NCI-H1436 (cell line): ENCODE results near the gene MAN1A2.
"Not testable (repeated sequence)": the region's sequence is repeated elsewhere in the genome, so short reads cannot be mapped to it uniquely, and the experiment has no call there.

Experiments
- DNase-seq: peaks from one replicate; lab custom pipeline; 2025; lab: John Stamatoyannopoulos, UW

Gene MAN1A2

GRCh38 chr1:117398957-117399356 is 31.7 kb downstream of the MAN1A2 start:
- no peak for DNase-seq

GRCh38 chr1:117401761-117402160 is 34.5 kb downstream of the MAN1A2 start:
- no peak for DNase-seq

DNA sequence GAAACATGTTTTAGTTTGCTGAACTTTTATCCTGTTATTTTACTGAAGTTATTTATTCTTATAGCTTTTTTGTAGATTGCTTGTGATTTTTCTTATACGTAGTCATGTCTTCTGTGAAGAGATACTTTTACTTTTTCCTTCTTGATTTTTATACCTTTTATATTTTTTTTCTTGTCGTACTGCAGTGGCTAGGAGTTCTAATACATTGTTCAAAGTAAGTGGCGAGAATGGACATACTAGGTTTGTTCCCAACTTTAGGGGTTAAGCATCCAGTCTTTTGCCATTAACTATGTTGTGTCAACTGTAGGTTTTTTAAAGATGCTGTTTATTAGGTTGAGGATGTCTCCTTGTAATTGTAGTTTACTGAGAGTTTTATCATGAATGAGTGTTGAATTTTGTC is 36.3 kb downstream of the MAN1A2 start:
- DNase-seq: no peak

DNA sequence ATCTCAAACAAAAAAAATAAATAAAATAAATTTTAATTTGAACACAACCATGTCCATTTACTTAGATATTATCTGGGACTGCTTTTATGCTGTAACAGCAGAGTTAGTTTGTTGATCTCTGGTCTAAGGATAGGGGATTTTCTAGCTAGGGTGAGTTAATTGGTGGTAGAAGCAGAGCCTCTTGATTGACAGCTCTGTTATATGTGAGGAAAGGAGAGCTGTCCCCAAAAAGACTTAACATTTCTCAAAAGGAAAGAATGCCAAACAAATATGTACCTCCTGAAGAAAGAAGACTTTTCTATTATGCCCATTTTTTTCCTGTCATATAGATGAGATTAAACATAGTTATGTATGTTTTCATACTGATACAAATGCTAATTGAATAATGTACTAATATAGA is 37.8 kb downstream of the MAN1A2 start:
- DNase-seq: no peak

GRCh38 chr1:117412472-117412871 is 45.2 kb downstream of the MAN1A2 start:
- no peak for DNase-seq

GRCh38 chr1:117413412-117413811 is 46.2 kb downstream of the MAN1A2 start:
- no peak for DNase-seq

DNA sequence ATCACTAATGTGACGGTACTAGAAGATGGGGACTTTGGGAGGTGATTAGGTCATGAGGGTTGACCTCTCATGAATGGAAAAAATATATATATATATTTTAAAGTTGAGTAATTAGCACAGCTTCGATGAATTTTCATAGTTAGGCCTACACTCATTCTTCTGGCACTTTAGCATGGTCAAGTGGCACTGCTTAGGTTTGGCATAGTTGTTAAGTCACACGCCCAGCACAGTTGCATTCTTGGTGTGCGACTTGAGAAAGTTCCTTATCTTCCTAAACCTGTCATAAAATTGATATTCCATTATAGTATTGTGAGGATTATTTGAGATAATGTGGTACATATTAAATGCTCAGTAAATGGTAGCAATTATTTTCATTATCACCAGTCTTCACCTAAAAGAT is 47.7 kb downstream of the MAN1A2 start:
- DNase-seq: no peak

DNA sequence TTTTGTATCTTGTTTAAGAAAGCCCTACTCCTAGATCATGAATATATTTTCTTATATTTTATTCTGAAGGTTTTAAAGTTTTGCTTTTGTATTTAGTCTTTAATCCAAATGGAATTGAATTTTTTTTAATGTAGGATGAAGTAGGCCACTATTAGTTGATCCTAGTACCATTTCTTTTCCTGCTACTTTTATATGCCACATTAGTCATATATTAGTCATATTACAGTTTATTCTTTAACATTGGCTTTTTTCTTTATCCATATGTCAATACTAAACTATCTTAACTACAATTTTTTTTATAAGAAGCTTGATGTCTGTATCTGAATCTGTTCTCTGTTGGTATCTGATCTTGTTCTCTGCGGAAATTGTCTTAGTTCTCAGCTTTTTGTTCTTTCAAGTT is 48.8 kb downstream of the MAN1A2 start:
- no peak for DNase-seq

DNA sequence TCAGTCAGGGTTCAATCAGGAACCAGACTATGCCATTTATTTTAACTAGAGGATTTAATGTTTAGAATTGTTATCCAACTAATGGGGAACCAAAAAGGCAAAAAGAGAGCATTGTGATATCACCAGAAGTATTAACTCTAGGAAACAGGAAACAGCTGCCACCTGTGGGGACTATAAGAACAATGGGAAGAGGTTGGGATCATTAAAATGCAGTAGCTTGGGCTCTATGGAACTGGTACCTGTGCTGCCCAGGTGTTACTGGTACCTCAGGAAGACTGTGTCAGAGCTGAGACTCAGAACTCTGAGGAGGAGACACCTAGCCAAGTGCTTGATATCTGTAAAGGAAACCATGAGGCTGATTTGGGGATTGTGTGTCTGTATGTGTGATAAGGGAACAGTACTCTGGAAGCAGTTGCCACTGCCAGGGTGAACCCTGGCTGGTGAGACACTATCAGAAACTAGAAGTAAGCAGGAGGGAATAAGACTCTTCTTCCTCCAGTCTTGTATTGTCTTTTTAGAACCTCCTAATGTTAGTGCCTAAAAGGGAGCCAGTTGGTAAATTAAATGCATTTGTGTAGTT is 49.4 kb downstream of the MAN1A2 start:
- DNase-seq: no peak

DNA sequence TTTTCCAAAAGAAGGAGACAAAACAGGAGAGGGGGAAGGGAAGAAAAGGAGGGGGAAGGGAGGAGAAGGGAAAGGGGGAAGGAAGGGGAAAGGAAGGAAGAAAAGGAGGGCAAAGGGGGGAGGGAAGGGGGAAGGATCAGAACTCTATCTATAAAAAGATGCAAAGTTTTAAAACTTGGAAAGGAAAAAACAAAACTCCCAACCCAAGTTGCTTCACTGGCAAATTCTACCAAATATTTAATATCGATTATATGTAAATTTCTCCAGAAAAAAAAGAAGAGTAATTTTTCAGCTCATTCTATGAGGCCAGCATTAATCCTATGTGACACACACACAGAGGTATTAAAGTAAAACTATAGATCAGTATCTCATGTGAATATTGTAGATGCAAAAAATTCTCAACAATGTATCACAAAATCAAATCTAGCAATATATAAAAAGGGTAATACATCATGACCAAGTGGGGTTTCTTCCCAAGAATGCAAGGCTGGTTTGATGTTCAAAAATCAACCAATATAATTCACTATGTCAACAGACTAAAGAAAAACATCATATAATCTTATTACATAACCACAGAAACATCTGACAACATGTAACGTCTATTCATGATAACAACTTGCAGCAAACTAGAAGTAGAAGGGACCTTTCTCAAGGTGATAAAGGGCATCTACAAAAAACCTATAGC is 57.9 kb downstream of the MAN1A2 start:
- DNase-seq: no peak

GRCh38 chr1:117427297-117427696 is 60.0 kb downstream of the MAN1A2 start:
- DNase-seq: no peak

DNA sequence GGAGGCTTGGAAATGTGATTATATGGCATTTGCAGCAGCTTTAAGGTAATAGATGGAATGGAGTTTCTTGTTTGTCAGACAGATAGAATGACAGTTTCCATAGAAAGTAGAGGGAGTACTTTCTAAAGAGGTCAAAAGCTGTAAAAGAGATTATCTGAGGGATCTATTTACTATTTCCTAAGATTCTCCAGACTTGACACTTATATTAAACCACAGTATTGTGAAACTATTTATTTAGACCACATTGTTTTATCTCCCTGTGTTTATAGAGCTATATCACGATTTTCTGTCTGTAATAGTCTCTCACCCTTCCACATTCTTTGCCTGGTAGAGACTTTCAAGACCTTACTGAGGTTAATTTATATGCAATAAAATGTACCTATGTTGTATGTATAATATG is 66.7 kb downstream of the MAN1A2 start:
- no peak for DNase-seq

GRCh38 chr1:117436513-117436912 is 69.3 kb downstream of the MAN1A2 start:
- no peak for DNase-seq

GRCh38 chr1:117447661-117448060 is 80.4 kb downstream of the MAN1A2 start:
- no peak for DNase-seq

DNA sequence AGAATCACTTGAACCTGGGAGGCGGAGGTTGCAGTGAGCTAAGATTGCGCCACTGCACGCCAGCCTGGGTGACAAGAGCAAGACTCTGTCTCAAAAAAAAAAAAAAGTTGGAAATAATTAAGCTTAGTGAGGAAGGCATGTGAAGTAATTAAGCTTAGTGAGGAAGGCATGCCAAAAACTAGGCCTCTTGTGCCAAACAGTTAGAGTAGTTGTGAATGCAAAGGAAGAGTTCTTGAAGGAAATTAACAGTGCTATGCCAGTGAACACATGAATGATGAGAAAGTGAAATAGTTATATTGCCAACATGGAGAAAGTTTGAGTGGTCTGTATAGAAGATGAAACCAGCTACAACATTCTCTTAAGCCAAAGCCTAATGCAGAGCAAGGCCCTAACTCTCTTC is 85.0 kb downstream of the MAN1A2 start:
- no peak for DNase-seq

- DNase-seq: no peak
These were observed 86.7 kb downstream of the MAN1A2 start for GRCh38 chr1:117453958-117454357.

- DNase-seq: not testable (repeated sequence)
These were observed 91.2 kb downstream of the MAN1A2 start for GRCh38 chr1:117458410-117458809.

DNA sequence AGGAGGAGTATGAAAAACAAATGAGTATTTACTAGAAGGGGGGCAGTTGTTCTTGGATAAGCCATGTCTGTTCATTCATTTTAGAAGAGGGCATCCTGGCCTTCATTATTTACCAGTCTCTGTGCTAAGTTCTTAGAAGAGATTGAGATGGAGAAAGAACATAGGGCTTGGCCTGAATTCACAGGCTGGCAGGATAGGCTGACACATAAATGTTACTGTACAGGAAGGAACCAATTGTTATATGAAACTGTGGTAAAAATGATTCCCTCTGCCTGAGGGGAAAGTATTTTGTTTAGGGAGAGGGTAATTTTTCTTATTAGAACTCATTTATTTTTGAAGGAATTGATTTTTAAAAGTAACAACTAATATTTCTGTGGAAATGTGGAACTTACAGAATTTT is 99.5 kb downstream of the MAN1A2 start:
- DNase-seq: no peak

GRCh38 chr1:117467336-117467735 is 100.1 kb downstream of the MAN1A2 start:
- no peak for DNase-seq

- DNase-seq: no peak
These were observed 105.8 kb downstream of the MAN1A2 start for GRCh38 chr1:117473063-117473462.

DNA sequence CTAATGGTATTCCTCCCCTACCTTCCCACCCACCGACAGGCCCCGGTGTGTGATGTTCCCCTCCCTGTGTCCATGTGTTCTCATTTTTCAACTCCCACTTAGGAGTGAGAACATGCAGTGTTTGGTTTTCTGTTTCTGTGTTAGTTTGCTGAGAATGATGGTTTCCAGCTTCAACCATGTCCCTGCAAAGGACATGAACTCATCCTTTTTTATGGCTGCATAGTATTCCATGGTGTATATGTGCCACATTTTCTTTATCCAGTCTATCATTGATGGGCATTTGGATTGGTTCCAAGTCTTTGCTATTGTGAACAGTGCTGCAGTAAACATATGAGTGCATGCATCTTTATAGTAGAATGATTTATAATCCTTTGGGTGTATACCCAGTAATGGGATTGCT is 108.2 kb downstream of the MAN1A2 start:
- DNase-seq: not testable (repeated sequence)

- no peak for DNase-seq
These were observed 111.8 kb downstream of the MAN1A2 start for GRCh38 chr1:117479086-117479485.

GRCh38 chr1:117481410-117481809 is 114.2 kb downstream of the MAN1A2 start:
- DNase-seq: no peak

DNA sequence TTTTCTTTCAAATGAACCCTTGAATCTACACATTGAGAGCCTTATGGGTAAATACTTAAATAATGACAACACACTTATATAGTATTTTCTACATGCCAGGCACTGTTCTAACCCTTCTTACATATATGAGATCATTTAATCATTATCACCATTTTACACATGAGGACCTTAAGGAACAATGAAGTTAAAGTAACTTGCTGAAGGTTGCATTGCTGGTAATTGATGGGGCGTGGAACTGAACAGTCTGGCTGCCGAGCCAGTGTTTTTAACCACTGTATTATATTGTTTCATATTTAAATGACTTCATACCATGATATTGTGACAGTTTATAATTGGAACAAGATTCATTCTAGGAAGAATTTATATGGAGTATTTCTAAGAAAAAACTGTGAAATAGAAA is 126.7 kb downstream of the MAN1A2 start:
- DNase-seq: no peak
